Endothelial cell of umbilical vein (primary cell): ENCODE data around the gene CERS6. TPM values are rescaled to one million over a fixed set of nuclear protein-coding genes. Genes with fewer than 3 reads are reported as not detected.

ENCODE experiments used
- BruUV-seq: library from RNA; stranded (reverse); fragments of 400-500 nt; replicated peaks from 2 replicates; lab custom pipeline; 2021; lab: Mats Ljungman, UMichigan
- CTCF ChIA-PET: fragments of 300-600, 350-600 bp; sonication (Branson Sonifier 250); formaldehyde crosslinking; loops from one replicate; lab custom pipeline; 2021; ENCODE audit warnings: antibody characterized with exemption, inconsistent platforms; lab: Charles Lee
- POLR2A ChIA-PET: fragments of 300-600, 350-600 bp; sonication (Branson Sonifier 250); formaldehyde crosslinking; loops from one replicate; lab custom pipeline; 2021; ENCODE audit warnings: antibody characterized with exemption, inconsistent platforms; lab: Charles Lee
- DNase-seq: peaks from one replicate; pipeline ENCODE4 v3.0.0-alpha.2; 2011; ENCODE audit warnings: low read depth, low spot score
- FAIRE-seq: peaks from 2 replicates; lab custom pipeline; 2011; peaks lifted over from hg19 to GRCh38; lab: Jason Lieb, UNC
- H2AFZ ChIP-seq: 2 replicates; pipeline ENCODE4 v1.6.0; 2012; ENCODE audit warnings: low read depth, low read length, control low read depth, inconsistent platforms
- H3K27ac ChIP-seq: 2 replicates; pipeline ENCODE4 v1.5.1; 2011; ENCODE audit warnings: low read depth, mild to moderate bottlenecking, control low read depth, low read length, moderate library complexity; ENCODE audit not compliant: insufficient read depth
- H3K27me3 ChIP-seq, 2 experiments: 2 replicates each; pipeline versions ENCODE4 v1.6.0 to v1.6.1; 2011; ENCODE audit warnings: low read length in 2 of 2, mixed read lengths in 1 of 2; ENCODE audit not compliant: control insufficient read depth in 2 of 2, insufficient read depth in 2 of 2
- H3K36me3 ChIP-seq, 2 experiments: 2 replicates in 1 of 2; 3 replicates in 1 of 2; pipeline ENCODE4 v1.5.1; 2011; ENCODE audit warnings: low read length in 2 of 2, mild to moderate bottlenecking in 1 of 2, moderate library complexity in 1 of 2; ENCODE audit not compliant: control insufficient read depth in 2 of 2, insufficient read depth in 2 of 2; ENCODE audit errors: extremely low read depth in 1 of 2
- H3K4me1 ChIP-seq: 3 replicates; pipeline ENCODE4 v1.5.1; 2011; ENCODE audit warnings: mild to moderate bottlenecking, low read length; ENCODE audit not compliant: control insufficient read depth, insufficient read depth; ENCODE audit errors: extremely low read depth
- H3K4me2 ChIP-seq: 2 replicates; pipeline ENCODE4 v1.6.1; 2011; ENCODE audit warnings: low read length, control low read depth, mixed read lengths; ENCODE audit not compliant: insufficient read depth
- H3K4me3 ChIP-seq, 3 experiments: fragments of 200-600 bp in 1 of 3; sonication (generic), shearing (Covaris generic) in 1 of 3; replicated peaks in 1 of 3; 2 replicates each; pipeline ENCODE4 v1.5.1; 2011 to 2016; ENCODE audit warnings: control low read depth in 3 of 3, low read length in 3 of 3, mild to moderate bottlenecking in 2 of 3, inconsistent platforms in 1 of 3, low read depth in 1 of 3, moderate library complexity in 1 of 3; ENCODE audit not compliant: insufficient read depth in 1 of 3
- H3K79me2 ChIP-seq: 2 replicates; pipeline ENCODE4 v1.6.0; 2012; ENCODE audit warnings: low read length, inconsistent platforms; ENCODE audit not compliant: control insufficient read depth, insufficient read depth
- H3K9ac ChIP-seq: replicated peaks from 2 replicates; pipeline ENCODE3; 2011; ENCODE audit warnings: low read length, control low read depth; ENCODE audit not compliant: insufficient read depth; ENCODE audit errors: extremely low read depth
- H3K9me1 ChIP-seq: replicated peaks from 3 replicates; pipeline ENCODE4 v1.6.0; 2011; ENCODE audit warnings: mild to moderate bottlenecking, low read length; ENCODE audit not compliant: control insufficient read depth, insufficient read depth; ENCODE audit errors: extremely low read depth
- H3K9me3 ChIP-seq: replicated peaks from 2 replicates; pipeline ENCODE4 v1.5.1; 2012; ENCODE audit warnings: low read length, inconsistent platforms; ENCODE audit not compliant: control insufficient read depth, insufficient read depth
- H4K20me1 ChIP-seq: replicated peaks from 2 replicates; pipeline ENCODE3; 2011; ENCODE audit warnings: mild to moderate bottlenecking, low read length; ENCODE audit not compliant: control insufficient read depth, insufficient read depth; ENCODE audit errors: extremely low read depth
- CTCF ChIP-seq, 2 donors: IDR thresholded peaks; 1 replicate in 1 of 2; 2 replicates in 1 of 2; pipeline ENCODE4 v1.5.1; 2011; ENCODE audit warnings: low read length in 2 of 2, mild to moderate bottlenecking in 2 of 2, moderate library complexity in 2 of 2, control low read depth in 1 of 2, inconsistent platforms in 1 of 2, low read depth in 1 of 2; ENCODE audit not compliant: insufficient read depth in 1 of 2; ENCODE audit errors: extremely low read depth in 1 of 2
- EZH2 ChIP-seq: IDR thresholded peaks from 2 replicates; pipeline ENCODE4 v1.6.1; 2012; ENCODE audit warnings: borderline replicate concordance, low read depth, mild to moderate bottlenecking, moderate library complexity, low read length, inconsistent platforms; ENCODE audit not compliant: severe bottlenecking
- FOS ChIP-seq: IDR thresholded peaks from 2 replicates; pipeline ENCODE4 v1.6.1; 2011; ENCODE audit warnings: mild to moderate bottlenecking, low read length, moderate library complexity, borderline replicate concordance; ENCODE audit not compliant: insufficient read depth
- GATA2 ChIP-seq: IDR thresholded peaks from 2 replicates; pipeline ENCODE4 v1.7.0; 2011; ENCODE audit warnings: low read depth, mild to moderate bottlenecking, moderate library complexity, mixed read lengths, low read length; ENCODE audit not compliant: insufficient read length, insufficient read depth
- JUN ChIP-seq: IDR thresholded peaks from 2 replicates; pipeline ENCODE4 v1.6.1; 2011; ENCODE audit warnings: borderline replicate concordance, low read depth; ENCODE audit not compliant: insufficient read length, insufficient read depth
- MAX ChIP-seq: IDR thresholded peaks from 2 replicates; pipeline ENCODE4 v1.6.1; 2011; ENCODE audit not compliant: insufficient read depth, insufficient read length
- MYC ChIP-seq: IDR thresholded peaks from one replicate; pipeline ENCODE4 v1.6.1; 2011; ENCODE audit warnings: mild to moderate bottlenecking, low read depth, low read length
- POLR2A ChIP-seq: IDR thresholded peaks from 2 replicates; pipeline ENCODE4 v1.6.1; 2012; ENCODE audit warnings: low read depth, mild to moderate bottlenecking, control low read depth, low read length
- POLR2AphosphoS5 ChIP-seq: IDR thresholded peaks from 2 replicates; pipeline ENCODE4 v1.6.1; 2012; ENCODE audit warnings: low read depth, mild to moderate bottlenecking, control low read depth, low read length, moderate library complexity; ENCODE audit not compliant: insufficient read depth
- dilution Hi-C: fragments of 300-500 bp; cut with MboI; formaldehyde crosslinking; loops from one replicate; pipeline ENCODE4 v1.15.0; 2019; ENCODE audit warnings: low sequenced_read_pairs; ENCODE audit not compliant: extremely low pct_ligation_motif_present
- intact Hi-C: fragments of 100-400 bp; cut with micrococcal nuclease; formaldehyde crosslinking; loops from one replicate; pipeline ENCODE4 v1.10.0; 2022
- polyA plus RNA-seq, 4 experiments: library from polyadenylated mRNA; depleted of rRNA in 3 of 4; stranded (reverse) in 3 of 4; unstranded in 1 of 4; fragments of >200 nt; gene quantifications; 2 replicates each; pipeline versions ENCODE4 v1.2.1 to v1.2.3, GENCODE V29; 2011 to 2012; ENCODE audit warnings: missing spikeins in 1 of 4
- total RNA-seq: library from RNA; stranded (reverse); gene quantifications from 2 replicates; pipeline ENCODE4 v1.2.3, GENCODE V29; 2021

Gene CERS6
- total and polyA plus RNA-seq, 2 donors (not counting 3 experiments of a cell fraction or from before 2014, with no cell fraction given), result 2.7 to 11.7 TPM

- dilution Hi-C loops (no loop called here), intact Hi-C loops (no loop called here)
- FAIRE-seq (no peak), DNase-seq (no peak)
- Histone ChIP-seq H3K27ac (no peak overlapping the region), H3K4me1 (no peaks in the 10 kb centered on the region), H3K36me3 (no peaks in the 10 kb centered on the region), H3K9me1 (no peaks in the 10 kb centered on the region), H3K9me3 (no peaks in the 10 kb centered on the region), H4K20me1 (no peaks in the 10 kb centered on the region), H3K9ac (no peak overlapping the region), H3K4me3 (no peak overlapping the region), H3K27me3 (no peaks in the 10 kb centered on the region), H3K79me2 (no peaks in the 10 kb centered on the region), H2AFZ (no peak overlapping the region), H3K4me2 (no peak overlapping the region)
- ChIA-PET CTCF (no interaction called here), POLR2A (interaction anchor here (1.4 kb wide), 1 partner anchor 13 kb away, joined by 6 read pairs; no protein-coding TSS in a partner anchor)
- TF ChIP-seq CTCF (IDR thresholded peaks at IDR 0.05; ENCODE audit: extremely low read depth in 1 of 2, insufficient read depth in 1 of 2, low read depth in 1 of 2, low read length in 2 of 2) (no peak), FOS (no peak), POLR2AphosphoS5 (no peak), POLR2A (no peak), EZH2 (no peak), GATA2 (no peak), MYC (no peak), JUN (no peak), MAX (no peak)
- no TSS peak for BruUV-seq
Observed at GRCh38 chr2:168639441-168639898, 183.4 kb downstream of the CERS6 start.
